NT2/D1 (cell line): ENCODE results near the gene FARS2.

Experiments used
- DNase-seq: peaks from one replicate; pipeline ENCODE4 v3.0.0-alpha.2; 2011; ENCODE audit warnings: low read depth, low spot score
- H3K27me3 ChIP-seq: 2 replicates; pipeline ENCODE4 v1.6.0; 2011; ENCODE audit warnings: mild to moderate bottlenecking; ENCODE audit not compliant: insufficient read length, insufficient read depth
- H3K36me3 ChIP-seq: 2 replicates; pipeline ENCODE4 v1.6.1; 2011; ENCODE audit warnings: mild to moderate bottlenecking, low read length, mixed read lengths; ENCODE audit not compliant: insufficient read depth, insufficient read length
- H3K4me1 ChIP-seq: 2 replicates; pipeline ENCODE4 v1.5.1; 2011; ENCODE audit not compliant: insufficient read depth, insufficient read length
- H3K4me3 ChIP-seq: 2 replicates; pipeline ENCODE4 v1.5.1; 2011; ENCODE audit warnings: low read depth; ENCODE audit not compliant: insufficient read length
- H3K9ac ChIP-seq: 2 replicates; pipeline ENCODE4 v1.6.0; 2011; ENCODE audit warnings: low read depth; ENCODE audit not compliant: insufficient read length
- H3K9me3 ChIP-seq: 2 replicates; pipeline ENCODE4 v1.5.1; 2011; ENCODE audit warnings: mild to moderate bottlenecking, low read length; ENCODE audit not compliant: insufficient read depth
- SUZ12 ChIP-seq: IDR thresholded peaks from 2 replicates; pipeline ENCODE4 v1.6.1; 2011; ENCODE audit not compliant: insufficient read length, insufficient read depth; ENCODE audit errors: extremely low read depth
- YY1 ChIP-seq: IDR thresholded peaks from 2 replicates; pipeline ENCODE4 v1.6.1; 2011; ENCODE audit not compliant: insufficient read length, insufficient read depth
- ZNF274 ChIP-seq: IDR thresholded peaks from 2 replicates; pipeline ENCODE4 v1.6.1; 2011; ENCODE audit warnings: mild to moderate bottlenecking, low read depth, low read length

FARS2 gene

DNA sequence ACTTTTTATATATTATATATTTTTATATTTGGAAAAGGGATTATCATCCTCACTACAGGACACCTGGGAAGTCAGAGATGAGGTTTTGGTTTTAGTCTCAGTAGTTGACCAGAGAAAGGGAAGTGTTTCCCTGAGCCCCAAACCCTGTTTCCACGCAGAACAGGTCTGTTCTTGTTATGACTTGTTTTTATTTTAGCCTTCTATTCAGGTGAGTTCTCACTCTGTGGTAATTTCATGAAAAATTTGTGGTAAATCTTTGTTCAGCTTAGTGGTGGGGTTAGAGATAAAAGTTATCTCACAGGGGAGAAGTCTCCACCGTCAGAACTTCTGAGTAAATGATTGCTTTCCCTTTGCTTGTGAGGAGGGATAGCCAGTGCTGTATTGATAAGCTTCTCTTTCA lies 224.9 kb downstream of the FARS2 start:
- DNase-seq = no peak
- Histone ChIP-seq H3K36me3 (peaks cover 4% of the 10 kb centered on the region), H3K9me3 (no peaks in the 10 kb centered on the region), H3K4me1 (no peaks in the 10 kb centered on the region), H3K9ac (no peak overlapping the region), H3K4me3 (no peak overlapping the region), H3K27me3 (no peaks in the 10 kb centered on the region)
- TF ChIP-seq SUZ12 (no peak), YY1 (no peak), ZNF274 (no peak)

DNA sequence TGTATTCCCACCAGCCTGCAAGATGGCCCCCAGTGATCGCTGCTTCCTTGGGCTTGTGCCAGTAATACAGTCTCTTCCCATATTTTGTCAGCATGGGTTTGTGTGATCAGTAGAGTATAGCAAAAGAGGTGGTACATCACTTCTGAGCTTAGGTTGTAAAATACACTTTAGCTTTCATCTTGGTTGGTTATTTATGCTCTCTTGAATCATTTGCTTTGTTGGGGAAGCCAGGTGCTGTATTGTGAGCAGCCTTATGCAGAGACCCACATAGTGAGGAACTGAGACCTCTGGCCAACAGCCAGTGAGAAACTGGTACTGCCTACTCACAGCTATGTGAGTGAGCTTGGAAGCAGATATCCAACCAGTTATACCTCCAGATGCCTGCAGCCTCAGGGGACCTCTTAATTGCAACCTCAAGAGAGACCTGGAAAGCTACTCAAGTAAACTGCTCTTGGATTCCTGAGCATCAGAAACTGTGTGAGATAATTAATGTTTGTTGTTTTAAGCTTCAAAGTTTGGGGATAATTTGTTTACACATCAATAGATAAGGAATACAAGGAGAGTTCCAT lies 229.3 kb downstream of the FARS2 start:
- no peaks in the 10 kb centered on the region for H3K9me3 ChIP-seq
- no peaks in the 10 kb centered on the region for H3K27me3 ChIP-seq
- H3K4me3 ChIP-seq = no peak overlapping the region
- no peak overlapping the region for H3K9ac ChIP-seq
- no peaks in the 10 kb centered on the region for H3K4me1 ChIP-seq
- no peak for DNase-seq
- no peak for TF ChIP-seq SUZ12
- no peak for TF ChIP-seq YY1
- no peak for TF ChIP-seq ZNF274
- peaks cover 4% of the 10 kb centered on the region for H3K36me3 ChIP-seq

DNA sequence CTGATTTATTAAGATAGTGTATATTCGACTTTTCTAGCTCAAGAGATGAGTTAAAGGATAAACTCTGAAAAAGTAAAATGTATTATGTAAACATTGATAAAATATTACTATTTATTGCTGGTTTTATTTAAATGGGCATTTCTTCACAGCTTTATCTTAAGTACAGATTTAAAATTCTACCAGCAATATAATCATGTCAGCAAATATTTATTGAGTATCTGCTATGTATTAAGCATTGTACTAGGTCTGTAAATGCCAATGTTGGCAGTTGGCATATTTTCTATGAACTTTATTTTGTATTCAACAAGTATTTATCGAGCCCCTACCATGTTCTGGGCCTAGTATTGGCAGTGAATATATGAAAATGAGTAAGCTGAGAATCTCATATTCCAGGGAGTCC lies 231.0 kb downstream of the FARS2 start:
- Histone ChIP-seq H3K9me3 (no peaks in the 10 kb centered on the region), H3K9ac (no peak overlapping the region), H3K4me3 (no peak overlapping the region), H3K4me1 (no peaks in the 10 kb centered on the region), H3K27me3 (no peaks in the 10 kb centered on the region), H3K36me3 (no peaks in the 10 kb centered on the region)
- no peak for TF ChIP-seq YY1
- TF ChIP-seq ZNF274 = no peak
- no peak for TF ChIP-seq SUZ12
- DNase-seq = no peak

DNA sequence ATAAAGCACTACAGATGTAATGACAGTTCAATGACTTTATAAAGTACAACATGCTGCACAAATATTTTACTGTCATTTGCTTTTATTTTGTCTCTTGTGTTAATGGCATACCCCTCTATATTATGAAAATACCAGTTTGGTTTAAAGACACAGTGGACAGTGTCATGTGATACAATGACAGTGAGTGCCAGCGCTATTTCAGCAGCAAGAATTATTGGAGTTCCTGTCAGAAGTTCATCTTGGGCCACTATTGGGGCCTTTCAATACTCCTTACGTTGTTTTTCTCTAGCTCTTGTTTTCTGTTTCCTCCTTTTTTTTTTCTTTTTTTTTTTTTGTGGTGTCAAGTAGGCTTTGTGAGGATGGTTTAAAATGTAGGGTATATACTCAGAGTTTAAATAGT lies 232.5 kb downstream of the FARS2 start:
- Histone ChIP-seq H3K36me3 (no peaks in the 10 kb centered on the region), H3K9me3 (no peaks in the 10 kb centered on the region), H3K4me3 (no peak overlapping the region), H3K27me3 (no peaks in the 10 kb centered on the region), H3K4me1 (no peaks in the 10 kb centered on the region), H3K9ac (no peak overlapping the region)
- no peak for TF ChIP-seq SUZ12
- DNase-seq = no peak

DNA sequence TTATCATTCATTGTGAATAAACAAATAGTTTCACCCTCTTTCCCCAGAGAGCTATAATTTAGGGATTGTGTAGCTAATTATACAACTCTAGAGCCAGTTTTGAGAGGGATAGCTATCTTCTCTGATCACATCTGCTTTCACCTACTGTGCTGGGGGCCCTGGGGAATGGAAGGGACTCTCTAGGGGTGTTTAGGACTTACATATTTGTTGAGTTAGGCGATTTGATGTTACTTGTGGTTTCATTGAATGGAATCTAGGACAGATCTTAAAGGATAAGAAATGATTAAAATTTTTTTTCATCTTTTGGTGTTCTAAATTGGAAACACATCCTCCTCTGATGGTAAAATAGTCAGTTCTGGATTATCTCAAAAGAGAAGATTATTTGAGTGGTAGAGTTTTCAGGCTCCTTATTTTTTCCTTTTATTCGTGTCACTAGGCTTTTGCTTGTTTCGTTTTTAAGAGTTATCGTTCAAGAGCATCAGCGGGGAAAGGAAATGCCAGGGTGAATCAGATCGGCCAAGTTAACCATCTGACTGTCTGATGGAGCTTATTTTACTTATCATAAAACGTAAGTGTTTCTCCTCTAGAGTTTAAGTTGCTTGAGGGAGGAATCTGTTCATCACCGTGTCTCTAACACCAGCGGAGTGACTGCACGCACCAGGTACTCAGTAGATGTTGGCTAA lies 236.7 kb downstream of the FARS2 start:
- H3K4me1 ChIP-seq = no peaks in the 10 kb centered on the region
- no peaks in the 10 kb centered on the region for H3K36me3 ChIP-seq
- no peaks in the 10 kb centered on the region for H3K9me3 ChIP-seq
- DNase-seq = no peak
- no peak overlapping the region for H3K4me3 ChIP-seq
- TF ChIP-seq SUZ12 = no peak
- no peak for TF ChIP-seq ZNF274
- TF ChIP-seq YY1 = no peak
- no peaks in the 10 kb centered on the region for H3K27me3 ChIP-seq
- H3K9ac ChIP-seq = no peak overlapping the region

DNA sequence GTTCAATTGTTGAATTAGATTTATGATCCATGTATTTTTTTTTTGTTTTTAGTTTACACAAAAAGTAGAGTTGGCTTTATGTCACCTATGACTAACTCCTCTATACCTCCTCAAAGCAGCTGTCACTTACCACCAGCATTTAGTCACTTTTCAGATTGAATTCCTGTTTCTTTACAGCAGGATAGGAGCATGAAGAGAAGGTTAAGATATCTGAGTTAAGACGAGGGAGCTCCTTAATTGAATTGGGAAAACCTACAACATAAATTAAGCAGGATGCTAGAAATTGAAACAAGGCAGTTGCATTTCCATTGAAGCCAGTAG lies 237.2 kb downstream of the FARS2 start:
- Histone ChIP-seq H3K27me3 (no peaks in the 10 kb centered on the region), H3K9ac (no peak overlapping the region), H3K4me3 (no peak overlapping the region), H3K36me3 (no peaks in the 10 kb centered on the region), H3K4me1 (no peaks in the 10 kb centered on the region), H3K9me3 (no peaks in the 10 kb centered on the region)
- no peak for DNase-seq
- TF ChIP-seq ZNF274 (no peak), YY1 (no peak), SUZ12 (no peak)

DNA sequence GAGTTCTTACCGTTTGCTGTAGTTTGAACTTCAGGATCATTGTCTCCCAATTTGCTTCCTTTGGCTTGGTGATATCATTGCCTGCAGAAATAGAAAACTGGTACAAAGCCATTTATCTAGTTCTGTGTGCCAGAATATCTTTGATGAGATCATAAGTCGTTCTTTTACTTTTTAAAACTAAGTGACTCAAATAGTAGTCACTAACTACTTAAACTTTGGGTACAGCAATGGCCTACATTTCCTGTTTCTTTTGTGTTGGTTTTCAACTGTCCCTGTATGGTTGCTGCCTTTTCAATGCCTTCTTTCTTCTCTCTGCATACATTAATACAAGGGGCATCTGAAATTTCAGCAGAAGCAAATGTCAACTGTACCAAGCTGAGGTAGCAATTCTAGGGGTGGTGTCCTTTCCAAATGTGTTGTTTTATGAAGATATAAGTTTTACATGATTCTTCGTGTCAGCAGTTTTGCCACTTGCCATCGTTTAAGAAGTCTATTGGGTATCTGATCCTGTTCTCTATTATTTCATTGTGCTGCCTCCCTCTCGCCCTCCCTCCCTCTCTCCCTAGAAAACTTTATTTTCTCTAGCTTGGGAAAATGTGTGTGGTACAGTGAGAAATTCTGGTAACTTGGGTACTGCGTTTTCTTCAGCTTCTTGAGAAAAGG lies 238.5 kb downstream of the FARS2 start:
- Histone ChIP-seq H3K27me3 (no peaks in the 10 kb centered on the region), H3K9ac (no peak overlapping the region), H3K9me3 (no peaks in the 10 kb centered on the region), H3K4me1 (no peaks in the 10 kb centered on the region), H3K36me3 (no peaks in the 10 kb centered on the region), H3K4me3 (no peak overlapping the region)
- no peak for DNase-seq
- no peak for TF ChIP-seq ZNF274

DNA sequence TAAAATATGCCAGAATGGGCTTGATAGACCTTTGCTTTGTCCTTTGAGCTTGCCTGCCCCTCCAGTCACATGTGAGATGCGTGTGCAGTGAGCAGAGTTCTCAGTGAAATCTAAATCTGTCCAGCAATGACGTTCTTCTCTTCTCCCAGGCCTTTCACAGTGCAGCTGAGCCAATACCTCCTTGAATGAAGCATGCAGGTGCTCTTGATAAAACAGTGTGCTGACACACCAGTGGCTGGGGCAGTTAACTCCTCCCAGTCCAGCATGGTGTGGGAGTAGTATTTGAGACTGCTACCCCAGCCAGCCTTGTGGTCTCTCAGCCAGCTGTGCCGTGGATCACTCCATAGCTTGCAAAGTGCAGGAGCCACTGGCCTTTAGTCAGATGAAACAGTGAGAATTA lies 240.5 kb downstream of the FARS2 start:
- TF ChIP-seq SUZ12 (no peak), ZNF274 (no peak), YY1 (no peak)
- H3K27me3 ChIP-seq = no peaks in the 10 kb centered on the region
- no peak overlapping the region for H3K4me3 ChIP-seq
- no peak for DNase-seq
- no peaks in the 10 kb centered on the region for H3K4me1 ChIP-seq
- peaks cover 12% of the 10 kb centered on the region; the same call in 1 of the 2 replicates for H3K9me3 ChIP-seq
- no peak overlapping the region for H3K9ac ChIP-seq
- H3K36me3 ChIP-seq = no peaks in the 10 kb centered on the region
